Right ventricle myocardium inferior (tissue), 1 donor: ENCODE measurements around the gene EDIL3. TPM values are rescaled to one million over a fixed set of nuclear protein-coding genes. Genes with fewer than 3 reads are reported as not detected.

Source experiments
- ATAC-seq: fragments of 200-7000 bp; cut with Tn5 transposase; one replicate; pipeline ENCODE4 v1.9.1; 2020; ENCODE audit warnings: mild to moderate bottlenecking, moderate library complexity
- DNase-seq: peaks from one replicate; pipeline ENCODE4 v3.0.0; 2021; ENCODE audit errors: missing footprints
- intact Hi-C: fragments of 100-400 bp; cut with DNase I; formaldehyde crosslinking; loops from one replicate; pipeline ENCODE4 v1.11.0; 2022
- total RNA-seq: library from RNA; stranded (reverse); fragmentation: NEBNext Ultra II Directional; extraction: Animal tissue kit (Norgen Biotek cat#: 25700); gene quantifications from one replicate; pipeline ENCODE4 v1.2.1, GENCODE V29; 2021
- donor health status: DM: no; HTN: yes; CAD: no; lungs with severe emphysema.

The EDIL3 gene
- total RNA-seq, 1 donor from 2014 or later = 1.7 TPM

DNA sequence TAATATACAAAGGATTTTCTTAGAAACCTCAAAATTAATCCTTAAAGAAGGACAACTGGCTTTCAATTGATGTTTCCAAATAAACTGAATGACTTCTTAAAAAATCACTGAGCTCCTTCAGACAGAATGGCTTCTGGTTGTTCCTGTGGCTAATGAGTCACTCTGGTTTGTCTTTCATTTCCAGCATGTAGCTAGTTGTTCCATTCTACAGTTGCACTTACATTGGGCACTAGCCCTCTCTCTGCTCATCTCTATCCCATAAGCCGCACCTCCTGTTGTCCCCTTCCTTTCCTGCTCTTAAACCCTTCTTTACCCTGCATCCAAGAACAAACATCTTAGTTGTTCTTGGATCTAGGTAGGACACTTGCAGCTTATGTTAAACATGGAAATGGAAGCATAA is 428.8 kb downstream of the EDIL3 start:
- DNase-seq (no peak), ATAC-seq (no peak)
- intact Hi-C loops = no loop called here

DNA sequence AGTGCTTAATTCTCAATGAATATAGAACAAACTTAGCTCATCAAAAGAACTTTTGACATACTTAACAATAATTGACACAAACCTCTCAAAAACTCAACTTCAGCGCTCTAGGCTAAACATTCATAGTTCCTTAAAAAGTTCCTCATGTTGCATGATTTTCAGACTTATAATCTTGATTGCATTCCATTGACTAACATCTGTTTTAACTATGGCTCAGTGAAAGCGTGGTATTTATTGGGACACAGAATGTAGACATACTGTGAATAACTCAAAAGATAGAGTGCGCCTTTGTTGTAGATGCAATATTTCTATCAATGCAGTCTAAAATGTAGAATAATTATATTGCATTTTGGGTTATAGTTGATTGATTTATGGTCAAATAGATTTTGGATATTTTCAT is 436.9 kb downstream of the EDIL3 start:
- no peak for ATAC-seq
- intact Hi-C loops = no loop called here
- no peak for DNase-seq

DNA sequence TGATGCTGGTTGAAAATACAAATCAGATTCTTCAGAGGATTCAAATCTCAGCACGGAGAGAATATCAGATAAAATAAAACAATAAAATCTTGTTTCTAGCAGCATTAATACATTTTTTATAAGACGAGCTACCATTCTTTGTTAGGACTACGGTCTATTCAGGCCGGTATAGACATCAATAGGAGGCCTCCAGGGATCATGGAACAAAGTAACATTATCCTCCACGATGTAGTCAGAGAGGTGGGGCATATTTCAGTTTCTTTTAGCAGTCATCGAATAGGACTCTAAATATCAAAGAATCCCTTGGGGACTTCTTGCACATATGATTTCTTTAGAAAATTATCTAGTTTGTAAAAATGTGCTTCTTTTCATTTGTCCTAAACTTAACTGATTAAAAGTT is 438.2 kb downstream of the EDIL3 start:
- intact Hi-C loops = no loop called here
- DNase-seq (no peak), ATAC-seq (no peak)

DNA sequence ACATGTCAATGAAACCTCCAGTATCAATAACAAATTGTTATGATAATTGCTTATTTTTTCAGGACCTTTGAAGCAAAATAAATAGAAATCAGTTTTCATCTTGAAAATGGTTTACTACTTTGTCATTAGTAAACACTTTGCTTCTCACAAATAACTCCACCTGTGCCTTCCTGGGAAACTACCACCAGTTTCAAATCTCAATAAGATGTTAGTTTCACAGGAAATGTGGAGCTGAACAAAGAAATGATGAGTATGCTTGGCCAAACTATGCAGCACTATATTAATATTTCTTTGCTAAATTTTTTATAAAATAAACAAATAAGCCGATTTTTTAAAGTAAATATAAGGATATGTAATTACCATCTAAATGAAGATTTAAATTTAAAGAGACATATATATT is 442.5 kb downstream of the EDIL3 start:
- ATAC-seq (no peak), DNase-seq (no peak)
- intact Hi-C loops = no loop called here

DNA sequence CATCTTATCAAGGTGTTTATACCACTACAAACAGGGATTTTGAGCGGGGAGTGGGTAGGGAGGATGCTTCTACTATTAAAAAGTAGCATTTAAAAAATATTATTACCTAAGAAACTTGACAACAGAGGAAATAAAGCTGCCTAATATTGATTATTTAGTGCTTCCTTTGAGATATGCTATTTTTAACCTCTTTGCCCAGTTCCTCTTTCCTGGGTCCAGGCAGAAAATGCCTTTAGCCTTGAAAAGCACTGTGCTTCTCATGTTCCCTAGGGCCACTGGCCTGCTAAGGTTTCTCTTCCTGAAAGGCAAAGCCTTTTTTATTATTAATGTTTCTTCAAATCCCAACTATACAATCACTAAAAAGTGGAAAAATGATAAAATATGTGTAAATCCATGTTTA is 446.8 kb downstream of the EDIL3 start:
- intact Hi-C loops = no loop called here
- ATAC-seq = no peak

DNA sequence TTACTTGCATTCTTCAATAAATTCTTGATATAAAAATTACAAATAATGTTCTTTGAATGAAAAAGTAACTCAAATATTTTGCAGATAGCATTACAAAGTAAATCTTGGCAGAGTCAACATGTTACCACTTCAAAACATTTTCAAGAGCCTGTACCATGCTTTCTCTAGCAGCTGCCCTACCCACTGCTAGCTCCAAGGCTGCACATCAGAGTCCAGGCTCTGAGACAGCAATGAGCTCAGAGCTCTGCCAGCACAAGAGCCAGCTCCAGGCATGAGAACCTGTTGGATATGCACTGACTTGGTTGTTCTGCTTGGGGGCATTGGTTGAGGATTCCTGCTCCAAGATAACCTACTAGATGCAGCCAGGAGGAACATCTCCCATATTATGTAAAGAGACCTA is 452.7 kb downstream of the EDIL3 start:
- no peak for ATAC-seq
- intact Hi-C loops = no loop called here
- DNase-seq = no peak

More for the DNA sequence above, 446.8 kb downstream of the EDIL3 start:
- DNase-seq = no peak

DNA sequence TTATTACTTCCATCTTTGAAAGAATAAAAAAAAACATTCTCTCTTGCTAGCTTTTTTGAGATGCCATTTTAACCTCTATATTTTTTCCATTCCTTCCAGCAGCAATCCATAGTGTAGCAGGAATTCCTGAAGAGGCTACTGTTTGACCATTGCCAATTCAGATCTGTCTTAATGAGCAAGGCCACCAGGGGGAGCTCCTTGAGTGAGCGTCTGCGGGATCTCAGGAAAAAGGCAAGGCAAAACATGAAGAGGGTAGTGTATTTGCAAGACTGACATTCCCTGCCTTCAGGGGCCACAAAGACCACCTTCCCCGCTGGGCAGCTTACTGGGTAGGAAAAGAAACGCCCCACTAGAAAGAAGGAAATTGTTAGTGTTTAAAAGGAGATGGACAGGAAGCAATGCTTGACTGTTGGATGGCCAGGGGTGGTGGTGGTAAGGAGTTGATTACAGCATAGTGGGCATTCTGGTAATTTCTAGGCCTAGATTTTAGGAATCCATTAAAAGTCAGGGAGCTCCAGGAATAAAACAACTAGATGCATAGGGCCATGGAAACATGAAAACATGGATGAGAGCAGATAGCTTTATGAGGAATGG is 457.4 kb downstream of the EDIL3 start:
- DNase-seq = no peak
- ATAC-seq = no peak
- intact Hi-C loops = no loop called here

GRCh38 chr5:83925955-83926337 is 458.7 kb downstream of the EDIL3 start:
- ATAC-seq = no peak
- intact Hi-C loops = no loop called here
- no peak for DNase-seq

GRCh38 chr5:83925321-83925954 is 459.2 kb downstream of the EDIL3 start:
- no peak for ATAC-seq
- intact Hi-C loops = no loop called here
- no peak for DNase-seq

DNA sequence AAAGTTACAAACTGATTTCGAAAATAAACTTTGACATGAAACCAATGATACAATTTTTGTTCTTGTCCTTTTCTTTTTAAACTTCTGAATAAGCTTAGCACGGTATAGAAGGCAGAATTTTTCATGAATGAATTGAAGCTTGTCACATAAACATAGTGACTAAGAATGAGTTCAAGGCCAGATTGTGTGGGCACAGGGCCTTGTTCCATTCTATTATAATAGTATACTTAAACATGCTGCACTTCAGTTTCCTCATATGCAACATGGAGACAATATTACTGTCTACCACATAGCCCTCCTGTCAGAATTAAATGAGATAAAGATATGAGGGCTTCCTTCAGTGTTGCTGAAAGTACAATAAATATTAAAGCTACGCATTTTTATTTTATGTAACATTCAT is 459.8 kb downstream of the EDIL3 start:
- intact Hi-C loops = no loop called here
- ATAC-seq (no peak), DNase-seq (no peak)

DNA sequence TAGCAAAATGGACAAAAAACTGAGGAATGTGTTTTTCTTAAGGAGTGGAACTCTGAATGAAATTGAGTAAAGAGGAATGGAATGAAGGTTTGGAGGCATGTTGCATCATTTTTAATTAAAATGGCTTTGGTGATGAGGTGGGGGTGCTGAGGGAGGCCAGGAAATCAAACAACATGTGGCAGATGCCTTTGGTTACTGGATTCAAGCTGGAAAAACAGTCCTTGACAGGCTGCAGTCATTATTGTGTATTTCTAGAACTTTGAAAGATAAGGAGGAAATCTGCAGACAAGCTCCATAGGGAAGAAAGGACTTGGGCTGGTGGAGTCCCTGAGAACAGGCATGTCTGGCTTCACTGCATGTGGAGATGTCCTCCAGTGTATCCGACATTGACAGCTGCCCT is 460.5 kb downstream of the EDIL3 start:
- ATAC-seq (no peak), DNase-seq (no peak)
- intact Hi-C loops = no loop called here

GRCh38 chr5:83922699-83923098 is 462.0 kb downstream of the EDIL3 start:
- intact Hi-C loops = no loop called here
- ATAC-seq (no peak), DNase-seq (no peak)

- intact Hi-C loops = no loop called here
- DNase-seq (no peak), ATAC-seq (no peak)
These were observed 462.9 kb downstream of the EDIL3 start for GRCh38 chr5:83921666-83922193.

GRCh38 chr5:83919071-83920041 is 465.3 kb downstream of the EDIL3 start:
- DNase-seq (no peak), ATAC-seq (no peak)
- intact Hi-C loops = no loop called here

GRCh38 chr5:83917261-83917908 is 467.3 kb downstream of the EDIL3 start:
- ATAC-seq = no peak
- no peak for DNase-seq
- intact Hi-C loops = no loop called here

- ATAC-seq = peak; percentile 62
- no peak for DNase-seq
- intact Hi-C loops = no loop called here
These were observed 469.8 kb downstream of the EDIL3 start for GRCh38 chr5:83914662-83915418.

GRCh38 chr5:83914199-83914598 is 470.5 kb downstream of the EDIL3 start:
- peak; percentile 54 for ATAC-seq
- no peak for DNase-seq
- intact Hi-C loops = no loop called here

DNA sequence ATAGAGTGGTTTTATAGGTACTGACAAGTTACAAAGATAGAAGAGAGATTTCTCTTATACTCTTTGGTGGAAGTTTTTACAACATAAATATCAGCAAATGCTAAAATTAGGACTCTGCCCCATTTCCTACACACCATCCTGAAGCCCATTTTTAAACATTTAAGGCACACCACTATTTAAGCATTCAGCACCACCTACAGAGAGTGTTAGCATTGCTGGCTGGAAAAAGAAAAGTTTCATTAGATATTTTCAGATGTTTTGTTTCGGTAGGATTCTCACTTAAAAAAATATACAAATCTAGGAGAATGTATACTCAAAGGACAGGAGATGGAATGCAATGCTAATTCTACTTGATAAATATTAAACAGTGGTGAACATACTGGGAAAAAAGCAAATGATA is 471.1 kb downstream of the EDIL3 start:
- intact Hi-C loops = no loop called here
- ATAC-seq (no peak), DNase-seq (no peak)
